BJ (cell line): Measurements from ENCODE around the gene KLHL30. TPM values are rescaled to one million over a fixed set of nuclear protein-coding genes. Genes with fewer than 3 reads are reported as not detected.

ENCODE experiments used
- CTCF ChIA-PET: fragments of 350-600 bp; formaldehyde crosslinking; extraction: SDS; loops from one replicate; lab custom pipeline; 2021; ENCODE audit warnings: antibody characterized with exemption, inconsistent platforms; lab: Yijun Ruan, JAX
- POLR2A ChIA-PET: fragments of 300-600 bp; sonication (Branson Sonifier 250); formaldehyde crosslinking; extraction: SDS; loops from one replicate; lab custom pipeline; 2021; ENCODE audit warnings: antibody characterized with exemption; lab: Charles Lee
- DNase-seq: peaks from one replicate; pipeline ENCODE4 v3.0.0-alpha.2; 2011; ENCODE audit warnings: low read depth
- H3K27me3 ChIP-seq: 2 replicates; pipeline ENCODE4 v1.6.0; 2011; ENCODE audit warnings: low read length; ENCODE audit not compliant: control insufficient read depth, insufficient read depth
- H3K36me3 ChIP-seq: 2 replicates; pipeline ENCODE4 v1.5.1; 2011; ENCODE audit warnings: low read length; ENCODE audit not compliant: control insufficient read depth, insufficient read depth
- H3K4me3 ChIP-seq: 2 replicates; pipeline ENCODE4 v1.5.1; 2011; ENCODE audit warnings: low read depth, mild to moderate bottlenecking, control low read depth, low read length
- polyA plus RNA-seq: library from polyadenylated mRNA; depleted of rRNA; stranded (reverse); fragments of >200 nt; gene quantifications from 2 replicates; pipeline ENCODE4 v1.2.3, GENCODE V29; 2011
- TF ChIP-seq, protein P1 (sequence below): IDR thresholded peaks from 2 replicates; pipeline ENCODE4 v1.5.1; 2011; ENCODE audit warnings: low read depth, mild to moderate bottlenecking, control low read depth, inconsistent platforms, low read length, moderate library complexity; ENCODE audit not compliant: insufficient read depth

KLHL30 gene
- polyA plus RNA-seq, 1 experiment = 0.58 TPM

DNA sequence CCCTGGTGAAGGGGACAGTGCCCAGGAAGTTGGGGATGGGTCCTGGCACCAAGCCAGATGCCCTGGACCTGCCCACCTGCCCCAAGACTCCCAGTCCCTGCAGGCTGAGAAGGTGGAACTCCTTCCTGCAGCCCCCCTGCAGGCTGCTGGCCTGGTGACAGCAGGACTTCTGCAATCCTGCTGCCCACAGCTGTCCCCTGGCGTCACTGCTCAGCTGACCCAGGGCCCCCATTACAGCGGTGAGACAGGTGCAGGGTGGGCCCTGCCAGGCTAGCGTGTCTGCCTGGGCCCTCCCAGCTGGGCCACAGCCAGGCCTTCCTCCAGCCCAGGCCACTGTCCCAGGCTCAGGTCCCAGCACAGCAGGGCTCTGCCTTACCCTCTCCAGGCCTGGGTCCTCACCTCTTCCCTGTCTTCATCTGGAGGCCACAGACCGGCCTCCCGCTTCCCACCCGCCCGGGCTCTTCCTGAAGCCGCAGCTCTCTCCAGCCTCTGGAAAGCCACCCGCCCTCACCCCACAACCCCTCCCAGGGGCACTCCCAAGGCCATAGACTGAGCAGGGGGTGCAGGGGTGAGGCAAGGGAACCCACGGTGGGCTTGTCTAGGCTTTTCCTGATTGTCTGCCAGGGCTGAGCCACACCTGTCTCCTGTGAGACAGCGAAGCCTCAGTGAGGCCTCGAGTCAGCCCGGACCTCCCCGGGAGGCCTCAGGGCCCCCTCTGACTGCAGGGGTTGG lies 11.5 kb downstream of the KLHL30 start:
- H3K27me3 ChIP-seq = no peaks in the 10 kb centered on the region
- CTCF ChIA-PET = no interaction called here
- TF ChIP-seq, protein P1, sequence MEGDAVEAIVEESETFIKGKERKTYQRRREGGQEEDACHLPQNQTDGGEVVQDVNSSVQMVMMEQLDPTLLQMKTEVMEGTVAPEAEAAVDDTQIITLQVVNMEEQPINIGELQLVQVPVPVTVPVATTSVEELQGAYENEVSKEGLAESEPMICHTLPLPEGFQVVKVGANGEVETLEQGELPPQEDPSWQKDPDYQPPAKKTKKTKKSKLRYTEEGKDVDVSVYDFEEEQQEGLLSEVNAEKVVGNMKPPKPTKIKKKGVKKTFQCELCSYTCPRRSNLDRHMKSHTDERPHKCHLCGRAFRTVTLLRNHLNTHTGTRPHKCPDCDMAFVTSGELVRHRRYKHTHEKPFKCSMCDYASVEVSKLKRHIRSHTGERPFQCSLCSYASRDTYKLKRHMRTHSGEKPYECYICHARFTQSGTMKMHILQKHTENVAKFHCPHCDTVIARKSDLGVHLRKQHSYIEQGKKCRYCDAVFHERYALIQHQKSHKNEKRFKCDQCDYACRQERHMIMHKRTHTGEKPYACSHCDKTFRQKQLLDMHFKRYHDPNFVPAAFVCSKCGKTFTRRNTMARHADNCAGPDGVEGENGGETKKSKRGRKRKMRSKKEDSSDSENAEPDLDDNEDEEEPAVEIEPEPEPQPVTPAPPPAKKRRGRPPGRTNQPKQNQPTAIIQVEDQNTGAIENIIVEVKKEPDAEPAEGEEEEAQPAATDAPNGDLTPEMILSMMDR = no peak
- no peaks in the 10 kb centered on the region for H3K36me3 ChIP-seq
- no peak overlapping the region for H3K4me3 ChIP-seq
- POLR2A ChIA-PET = no interaction called here
- DNase-seq = no peak

DNA sequence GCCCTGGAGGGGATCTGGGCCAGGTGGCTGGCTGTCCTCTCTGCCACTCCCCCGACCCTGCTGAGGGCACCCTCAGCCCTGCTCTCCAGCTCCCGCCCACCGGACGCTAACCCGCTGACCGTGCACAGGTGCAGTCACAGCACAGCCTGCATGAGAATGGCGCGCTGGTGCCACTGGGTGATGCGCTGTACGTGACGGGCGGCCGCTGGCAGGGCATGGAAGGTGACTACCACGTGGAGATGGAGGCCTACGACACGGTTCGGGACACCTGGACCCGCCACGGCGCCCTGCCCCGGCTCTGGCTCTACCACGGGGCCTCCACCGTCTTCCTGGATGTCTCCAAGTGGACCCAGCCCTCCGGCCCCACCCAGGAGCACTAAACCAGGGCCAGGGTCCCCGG lies 12.2 kb downstream of the KLHL30 start:
- DNase-seq = no peak
- H3K4me3 ChIP-seq = no peak overlapping the region
- H3K36me3 ChIP-seq = no peaks in the 10 kb centered on the region
- TF ChIP-seq, protein P1 = no peak
- CTCF ChIA-PET = no interaction called here
- POLR2A ChIA-PET = no interaction called here
- H3K27me3 ChIP-seq = no peaks in the 10 kb centered on the region

DNA sequence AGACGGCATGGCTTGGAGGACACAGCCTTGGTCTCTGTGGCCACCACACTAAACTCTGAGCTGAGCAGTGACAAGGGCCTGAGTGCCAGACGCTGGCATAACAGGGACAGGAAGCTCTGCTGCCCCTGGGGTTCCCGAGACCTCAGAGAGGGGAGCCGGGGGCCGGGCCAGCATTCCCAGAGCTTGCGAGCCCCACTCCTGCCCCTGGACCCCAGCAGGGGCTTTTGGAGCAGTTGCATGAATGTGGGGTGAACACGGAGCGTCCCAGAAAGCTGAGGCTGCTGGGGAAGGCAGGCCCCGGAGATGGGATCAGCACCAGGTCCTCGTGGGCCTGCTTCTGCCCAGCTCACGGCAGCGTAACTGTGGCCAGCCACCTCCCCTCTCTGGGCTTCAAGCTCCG lies 12.7 kb downstream of the KLHL30 start:
- Histone ChIP-seq H3K27me3 (no peaks in the 10 kb centered on the region), H3K4me3 (no peak overlapping the region), H3K36me3 (no peaks in the 10 kb centered on the region)
- TF ChIP-seq, protein P1 = no peak
- no peak for DNase-seq
- ChIA-PET POLR2A (no interaction called here), CTCF (no interaction called here)

DNA sequence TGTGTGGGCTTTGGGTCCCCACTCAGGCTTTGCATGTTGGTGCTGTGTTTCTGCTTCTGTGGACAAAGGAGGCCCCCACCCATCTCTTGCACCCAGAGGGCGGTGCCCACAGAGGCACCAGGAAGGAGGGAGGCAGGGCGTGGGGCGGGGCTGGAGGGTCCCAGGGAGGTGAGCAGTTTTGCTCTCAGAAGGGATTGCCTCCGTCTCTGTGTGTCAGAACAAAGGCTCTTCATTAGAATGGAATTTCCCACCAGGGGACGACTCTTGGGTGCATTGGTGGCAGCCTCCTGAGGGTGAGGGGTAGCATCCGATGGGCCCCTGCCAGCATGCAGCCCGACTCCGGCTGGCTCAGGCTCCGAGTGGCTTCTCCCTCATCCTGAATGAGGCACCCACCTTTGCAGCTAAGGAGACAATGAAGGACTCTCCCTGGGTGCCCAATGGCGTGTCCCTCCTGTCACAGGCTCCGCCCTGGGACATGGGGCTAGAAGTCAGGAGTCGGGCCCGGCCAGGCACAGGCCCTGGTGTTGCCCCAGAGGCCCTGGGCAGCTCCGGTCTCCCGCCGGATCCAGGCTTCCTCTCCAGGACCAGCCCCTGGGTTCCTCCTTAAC lies 13.3 kb downstream of the KLHL30 start:
- ChIA-PET POLR2A (no interaction called here), CTCF (no interaction called here)
- TF ChIP-seq, protein P1 = no peak
- Histone ChIP-seq H3K27me3 (no peaks in the 10 kb centered on the region), H3K36me3 (no peaks in the 10 kb centered on the region), H3K4me3 (no peak overlapping the region)
- no peak for DNase-seq

DNA sequence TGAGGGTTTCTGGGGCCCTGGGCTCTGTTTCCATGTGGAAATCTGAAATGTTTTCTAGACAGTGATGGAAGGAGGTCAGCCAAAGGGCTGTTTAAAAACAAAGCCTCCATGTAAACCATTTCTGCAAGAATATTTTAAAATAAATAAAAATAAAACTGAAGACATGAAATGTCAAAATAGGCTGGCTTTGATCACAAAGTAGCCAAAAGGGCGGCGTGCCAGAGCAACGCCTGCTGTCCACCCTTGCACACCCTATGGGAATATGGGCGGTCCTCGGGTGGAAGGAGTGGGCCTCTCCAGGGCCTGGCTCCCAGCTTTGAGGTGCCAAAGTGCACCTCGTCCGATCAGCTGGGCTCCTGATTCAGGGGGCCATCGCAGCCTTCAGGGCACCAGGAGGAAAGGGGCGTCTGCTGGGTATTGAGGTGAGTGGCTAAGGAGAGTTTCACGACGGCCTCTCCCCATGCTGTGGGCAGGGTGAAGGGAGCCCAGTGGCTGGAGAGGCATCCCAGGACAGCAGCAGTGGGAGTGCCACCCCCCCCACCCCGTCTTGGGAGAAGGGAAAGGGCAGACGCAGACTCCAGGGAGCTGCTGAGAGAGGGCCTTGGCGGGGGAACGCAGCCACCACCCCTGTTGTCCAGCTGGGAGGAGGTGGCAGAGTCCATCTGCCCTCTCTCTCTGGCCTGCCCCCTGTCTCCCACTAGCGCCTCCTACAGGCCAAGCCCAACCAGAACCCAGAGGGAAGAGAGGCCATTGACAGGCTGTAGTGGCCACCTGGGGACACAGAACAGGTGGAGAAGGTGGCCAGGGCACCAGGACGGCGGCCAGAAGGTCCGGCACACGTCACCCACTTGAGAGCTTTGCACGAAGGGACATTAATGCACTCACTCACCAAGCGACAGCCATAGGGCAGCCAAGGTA lies 14.6 kb downstream of the KLHL30 start:
- TF ChIP-seq, protein P1 = 0 out of 2 replicates have a peak, but pooled peaks have one; percentile 9
- no peak for DNase-seq
- Histone ChIP-seq H3K27me3 (no peaks in the 10 kb centered on the region), H3K4me3 (no peak overlapping the region), H3K36me3 (no peaks in the 10 kb centered on the region)
- ChIA-PET CTCF (interaction anchor here (1.0 to 1.9 kb wide), 2 partner anchors 11 to 110 kb away, joined by 3 to 4 read pairs; no protein-coding TSS in a partner anchor), POLR2A (no interaction called here)
